Measurements from ENCODE around the gene LRP3.
A peak's percentile ranks its signal among the peaks of the same experiment; 100 is the strongest.
"Not testable (repeated sequence)": the region's sequence is repeated elsewhere in the genome, so short reads cannot be mapped to it uniquely, and the experiment has no call there.

The LRP3 gene

DNA sequence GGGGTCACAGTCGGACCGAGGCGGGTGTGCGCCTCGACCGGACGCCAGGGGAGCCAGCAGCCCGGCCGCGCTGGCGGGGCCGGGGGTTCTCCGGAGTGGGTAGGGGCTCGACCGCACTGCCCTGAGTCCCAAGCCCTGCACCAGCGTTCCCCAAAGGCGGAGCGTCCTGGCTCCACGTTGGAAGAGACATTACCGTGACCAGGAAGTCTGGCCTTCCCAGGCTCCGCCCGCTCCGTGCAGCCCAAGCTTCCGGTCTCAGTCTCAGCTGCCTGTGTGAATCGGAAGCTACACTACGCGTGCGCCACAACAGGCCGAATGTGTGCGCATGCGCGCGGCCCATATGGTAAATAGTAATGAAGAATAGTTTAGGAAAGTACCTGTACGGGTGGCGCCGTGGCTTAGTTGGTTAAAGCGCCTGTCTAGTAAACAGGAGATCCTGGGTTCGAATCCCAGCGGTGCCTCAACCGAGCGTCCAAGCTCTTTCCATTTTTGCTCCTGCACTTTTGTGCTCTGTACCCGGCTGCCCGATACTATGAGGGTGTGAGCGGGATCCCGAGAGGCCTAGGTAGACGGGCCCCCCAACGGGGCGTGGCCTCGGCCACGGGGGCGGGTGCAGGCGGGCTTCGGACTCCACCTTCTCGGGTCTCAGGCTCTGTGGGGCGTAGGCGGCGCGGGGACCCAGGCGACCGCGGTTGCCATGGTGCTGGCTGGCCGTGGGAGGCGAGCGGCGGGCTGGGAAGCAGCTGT lies 17.3 kb upstream of the LRP3 start:
- peak; percentile 94 for DNase-seq

DNA sequence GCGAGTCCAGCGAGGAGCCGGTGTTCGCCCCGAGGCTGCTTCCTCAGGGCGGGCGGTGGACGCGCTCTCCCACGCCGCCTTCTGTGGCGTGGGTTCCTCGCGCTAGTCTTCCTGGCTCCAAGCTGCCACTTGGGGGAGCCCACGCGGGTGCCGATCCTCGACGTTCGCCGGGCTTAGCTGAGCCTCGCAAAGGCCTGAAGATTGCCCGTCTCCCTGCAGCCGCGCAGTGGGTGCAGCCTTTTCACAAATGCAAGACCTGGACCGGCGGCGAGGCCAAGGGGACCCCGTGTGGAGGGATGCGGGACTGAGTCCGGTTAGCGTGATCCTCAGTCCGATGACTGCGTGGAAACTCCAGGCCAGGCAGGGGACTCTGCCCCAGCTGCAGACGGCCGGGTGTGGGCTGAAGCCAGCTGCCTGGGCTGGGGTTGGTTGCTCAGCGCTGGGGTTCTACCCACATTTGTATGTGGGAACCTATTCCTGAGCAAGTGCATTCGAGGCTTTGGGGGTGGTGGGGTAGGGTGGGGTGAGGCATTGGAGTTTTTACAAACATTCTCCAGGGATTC lies 16.6 kb upstream of the LRP3 start:
- no peak for DNase-seq

DNA sequence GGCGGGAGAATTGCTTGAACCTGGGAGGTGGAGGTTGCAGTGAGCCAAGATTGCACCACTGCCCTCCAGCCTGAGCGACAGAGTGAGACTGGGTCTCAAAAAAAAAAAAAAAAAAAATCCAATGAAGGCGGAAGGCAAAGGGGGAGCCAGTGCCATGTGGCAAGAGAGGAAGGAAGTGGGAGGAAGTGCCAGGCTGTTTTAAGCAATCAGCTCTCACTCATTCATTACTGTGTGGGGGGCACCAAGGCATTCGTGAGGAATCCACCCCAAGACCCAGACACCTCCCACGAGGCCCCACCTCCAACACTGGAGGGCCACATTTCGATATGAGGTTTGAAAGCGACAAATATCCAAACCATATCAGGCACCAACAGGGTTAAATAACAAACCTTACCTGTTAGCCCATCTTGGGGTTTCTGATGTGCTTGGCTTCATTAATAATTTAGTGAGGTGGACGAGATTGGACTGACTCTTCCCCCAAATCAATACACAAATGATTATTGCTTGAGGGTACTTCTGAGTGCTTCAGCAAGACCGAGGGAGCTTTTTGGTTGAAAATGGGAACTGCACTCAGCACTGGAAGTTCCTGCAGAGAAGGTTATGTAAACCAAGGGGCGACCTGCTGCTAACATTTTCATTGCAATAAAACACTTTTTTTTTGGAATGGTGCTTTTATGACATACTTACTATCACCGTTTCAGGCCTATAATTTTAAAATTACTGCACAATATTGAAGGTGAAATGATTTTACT lies 7.5 kb upstream of the LRP3 start:
- DNase-seq: no peak

DNA sequence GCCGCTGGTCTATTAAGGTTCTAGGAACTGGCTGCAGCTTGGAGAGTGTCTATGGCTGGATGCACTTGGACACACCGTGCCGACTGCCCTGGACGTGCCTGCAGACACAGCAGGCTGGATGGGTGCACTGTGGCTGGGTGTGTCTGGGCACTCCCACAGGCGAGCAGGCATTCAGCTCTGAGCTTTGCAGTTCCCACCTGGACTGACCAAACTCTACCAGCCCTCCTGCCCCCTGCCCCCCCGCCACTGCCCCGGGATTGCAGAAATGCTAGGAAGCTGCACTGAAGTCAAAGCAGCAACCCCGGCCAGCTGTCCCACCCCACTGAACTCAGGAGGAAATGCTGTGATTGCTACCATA lies 7.0 kb upstream of the LRP3 start:
- no peak for DNase-seq

DNA sequence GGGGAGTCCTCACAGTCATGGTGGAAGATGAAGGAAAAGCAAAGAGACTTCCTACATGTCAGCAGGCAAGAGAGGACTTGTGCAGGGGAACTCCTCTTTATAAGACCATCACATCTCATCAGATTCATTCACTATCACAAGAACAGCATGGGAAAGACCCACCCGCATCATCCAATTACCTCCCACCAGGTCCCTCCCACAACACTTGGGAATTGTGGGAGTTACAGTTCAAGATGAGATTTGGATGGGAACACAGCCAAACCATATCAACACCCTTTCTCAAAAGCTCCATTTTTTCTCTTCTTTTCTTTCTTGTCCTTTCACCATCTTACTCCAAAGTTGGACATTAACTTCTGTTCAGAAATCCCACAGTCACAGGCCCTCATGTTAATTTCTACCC lies 4.7 kb upstream of the LRP3 start:
- no peak for DNase-seq

DNA sequence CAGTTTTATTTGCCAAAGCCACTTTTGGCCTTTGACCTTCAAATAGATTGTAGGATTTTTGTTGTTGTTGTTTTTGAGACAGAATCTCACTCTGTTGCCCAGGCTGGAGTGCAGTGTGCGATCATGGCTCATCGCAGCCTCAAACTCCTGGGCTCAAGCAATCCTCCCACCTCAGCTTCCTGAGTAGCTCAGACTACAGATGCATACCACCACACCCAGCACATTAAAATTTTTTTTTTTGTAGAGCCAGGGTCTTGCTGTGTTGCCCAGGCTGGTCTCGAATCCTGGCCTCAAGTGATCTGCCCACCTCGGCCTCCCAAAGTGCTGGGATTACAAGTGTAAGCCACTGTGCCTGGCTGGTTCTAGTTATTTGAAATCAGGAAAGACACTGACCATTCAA lies 3.0 kb upstream of the LRP3 start:
- DNase-seq: not testable (repeated sequence)

DNA sequence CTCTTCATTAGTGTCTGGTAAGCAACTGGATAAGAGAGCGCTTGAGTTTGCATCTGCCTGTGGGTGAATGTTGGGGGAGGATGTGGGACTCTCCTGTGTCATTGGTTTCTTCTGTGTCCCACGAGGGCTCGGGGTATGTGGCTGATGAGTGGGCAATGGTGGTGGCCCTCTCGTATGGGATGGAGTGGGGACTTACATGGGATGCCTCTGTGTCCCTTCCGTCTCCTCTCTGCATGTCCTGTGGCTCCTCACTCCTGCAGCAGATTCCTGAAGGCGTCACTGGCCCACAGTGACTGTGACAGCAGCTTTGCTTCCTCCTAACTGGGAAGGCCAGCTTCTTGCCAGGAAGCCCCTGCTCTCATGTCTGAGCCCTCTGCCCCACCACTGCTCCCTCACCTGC lies 2.6 kb upstream of the LRP3 start:
- DNase-seq: no peak

DNA sequence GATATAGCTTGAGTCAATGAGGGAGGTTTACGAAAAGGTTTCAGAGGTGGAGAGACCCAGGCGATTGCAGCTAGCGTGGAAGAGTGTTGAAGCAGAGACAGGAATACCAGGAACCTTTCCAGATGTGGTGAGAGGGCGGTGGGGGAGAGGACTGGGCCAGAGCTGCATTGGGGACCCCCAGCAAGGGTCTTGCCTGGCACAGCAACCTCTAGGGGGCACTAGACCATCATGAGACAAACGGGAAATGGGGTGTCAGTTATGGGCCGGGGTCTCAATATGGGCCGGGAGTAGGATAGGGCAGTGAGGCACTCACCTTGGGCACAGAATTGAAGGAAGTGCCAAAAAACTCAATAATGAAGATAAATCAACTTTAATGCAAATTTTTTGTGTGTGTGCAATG lies 2.1 kb upstream of the LRP3 start:
- no peak for DNase-seq

DNA sequence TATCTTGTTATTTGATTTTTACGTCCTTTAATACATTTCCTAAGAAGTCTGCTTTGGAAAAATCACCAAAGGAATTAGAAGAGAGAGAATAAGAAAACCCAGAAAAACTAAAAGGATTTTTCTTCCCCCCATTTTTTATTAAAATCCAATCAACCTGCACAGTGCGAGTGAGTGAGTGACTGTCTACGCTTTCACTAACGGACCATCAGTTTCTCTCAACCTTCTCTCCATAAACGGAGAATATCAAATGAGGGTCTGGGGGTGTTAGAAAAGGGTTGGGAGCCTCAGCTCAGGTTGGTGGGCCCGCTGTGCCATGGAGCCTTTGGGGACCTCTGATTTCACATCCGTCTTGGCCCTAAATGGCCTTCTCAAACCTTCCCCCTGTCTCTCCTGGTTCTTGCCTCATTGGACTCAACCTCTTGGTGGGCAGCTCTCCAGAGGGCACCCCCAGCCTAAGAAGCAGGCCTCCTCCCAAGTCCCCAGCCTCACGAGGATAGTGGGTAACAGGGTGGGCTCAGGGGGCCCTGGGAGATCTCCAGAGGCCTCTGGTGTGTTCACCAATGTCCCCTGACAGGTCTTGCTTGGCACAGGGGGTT lies 763 bp upstream of the LRP3 start:
- no peak for DNase-seq

DNA sequence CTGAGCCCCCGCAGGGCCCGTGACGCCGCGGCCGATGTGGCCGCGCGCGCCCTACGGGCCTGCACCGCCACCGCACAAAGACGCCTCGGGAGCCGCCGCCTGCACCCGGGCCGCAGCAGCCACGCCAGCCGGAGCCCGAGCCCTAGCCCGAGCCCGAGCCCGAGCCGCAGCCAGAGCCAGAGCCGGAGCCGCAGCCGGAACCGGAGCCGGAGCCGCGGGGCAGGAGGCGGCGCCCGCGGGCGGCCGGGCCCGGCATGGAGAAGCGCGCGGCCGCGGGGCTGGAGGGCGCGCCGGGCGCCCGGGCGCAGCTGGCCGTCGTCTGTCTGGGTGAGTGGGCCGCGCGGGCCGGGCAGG lies 379 bp downstream of the LRP3 start:
- no peak for DNase-seq

DNA sequence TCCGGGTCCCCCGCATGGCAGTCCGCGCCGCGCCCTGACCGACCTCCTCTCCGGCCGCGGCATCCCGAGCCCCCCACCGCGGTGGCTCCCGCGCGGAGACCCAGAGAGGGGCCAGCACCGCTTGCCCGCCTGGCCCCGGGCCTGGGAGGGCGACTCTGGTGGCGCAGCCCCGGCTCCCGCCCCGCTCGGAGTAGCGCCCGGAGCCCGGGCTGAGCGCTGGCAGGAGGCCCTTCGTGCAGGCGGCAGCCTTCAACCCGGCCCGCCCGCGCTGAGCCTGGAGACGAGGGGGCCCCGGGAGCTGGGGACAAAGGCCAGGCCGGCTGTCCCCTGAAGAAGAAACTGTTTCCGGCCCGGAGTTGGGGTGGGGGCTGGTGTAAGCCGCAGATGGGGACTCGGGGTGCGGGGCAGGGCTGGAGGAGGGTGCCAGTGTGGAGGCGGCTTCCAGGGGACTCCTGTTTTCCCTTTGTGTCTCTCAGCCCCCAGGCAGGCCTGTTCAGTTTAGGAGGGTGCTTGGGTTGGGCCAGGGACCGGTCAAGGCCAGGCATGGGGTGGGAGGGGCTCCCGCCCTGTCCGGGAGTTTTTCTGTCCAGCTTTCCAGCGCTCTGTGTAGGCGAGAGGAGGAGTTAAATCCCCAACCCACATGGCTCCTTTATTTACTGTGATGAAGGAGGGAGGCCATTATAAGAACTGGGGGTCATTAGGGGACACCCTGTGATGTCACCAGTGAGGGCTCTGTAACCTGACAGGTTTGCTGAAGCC lies 935 bp downstream of the LRP3 start:
- DNase-seq: no peak

DNA sequence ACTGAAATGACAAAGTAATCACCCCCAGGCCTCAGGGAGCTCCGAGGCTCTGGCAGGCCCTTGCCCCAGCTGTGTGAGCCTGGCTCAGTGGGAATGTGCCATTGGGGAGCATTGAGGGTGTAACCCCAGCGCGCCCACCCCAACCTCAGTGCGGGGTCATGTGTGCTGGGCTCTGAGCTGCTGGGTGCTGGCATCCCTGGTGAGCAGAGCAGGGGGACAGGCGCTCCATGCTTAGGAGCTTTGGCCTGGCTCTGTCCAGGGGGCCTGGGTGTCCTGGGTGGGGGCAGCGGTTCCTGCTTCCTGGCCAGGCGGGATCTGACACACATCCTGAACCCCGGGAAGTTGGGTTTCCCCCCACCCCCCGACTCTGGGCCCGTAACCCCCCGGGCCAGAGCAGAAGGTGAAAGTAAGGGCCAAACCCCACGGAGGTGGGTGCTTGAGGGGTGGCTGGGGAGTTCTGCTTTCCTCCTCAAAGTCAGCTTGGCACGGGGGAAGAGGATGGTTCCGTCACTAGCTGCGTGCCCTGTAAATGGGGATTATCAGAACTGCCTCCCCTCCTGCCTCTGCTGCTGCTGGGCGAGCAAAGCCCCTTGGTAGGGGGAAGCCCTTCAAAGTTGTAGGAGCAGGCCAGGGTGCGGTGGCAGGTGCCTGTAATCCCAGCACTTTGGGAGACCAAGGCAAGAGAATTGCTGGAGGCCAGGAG lies 1.7 kb downstream of the LRP3 start:
- no peak for DNase-seq

DNA sequence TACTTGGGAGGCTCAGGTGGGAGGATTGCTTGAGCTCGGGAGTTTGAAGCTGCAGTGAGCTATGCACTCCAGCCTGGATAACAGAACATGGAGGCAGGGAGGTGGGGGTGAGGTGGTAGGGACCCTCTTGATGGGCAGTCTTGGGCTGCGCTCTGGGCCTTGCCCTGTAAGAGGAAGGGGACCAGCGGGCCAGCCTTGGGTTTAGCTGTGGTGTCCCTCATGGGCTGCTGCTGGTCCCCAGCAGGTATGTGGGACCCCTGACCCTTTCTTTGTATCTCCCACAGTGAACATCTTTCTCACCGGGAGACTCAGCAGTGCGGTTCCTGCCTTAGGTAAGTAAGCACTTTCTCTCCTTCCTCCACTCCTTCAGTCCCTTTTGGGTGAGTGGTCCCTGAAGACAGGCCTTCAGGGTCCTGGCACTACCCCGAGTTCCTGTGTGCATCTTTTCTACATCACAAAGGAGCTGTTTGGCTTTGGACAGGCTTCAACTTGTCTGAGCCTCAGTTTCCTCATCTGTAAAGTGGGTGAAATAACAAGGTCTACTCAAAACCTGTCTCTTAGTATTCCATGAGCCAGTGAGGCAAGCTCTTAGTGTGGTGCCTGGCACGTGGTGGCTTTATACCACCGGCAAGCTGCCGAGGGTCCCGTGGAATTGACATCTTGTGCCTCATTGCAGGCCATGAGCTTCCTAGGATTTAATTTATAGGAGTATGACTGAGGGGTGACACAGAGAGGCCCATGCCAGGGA lies 2.5 kb downstream of the LRP3 start:
- no peak for DNase-seq

DNA sequence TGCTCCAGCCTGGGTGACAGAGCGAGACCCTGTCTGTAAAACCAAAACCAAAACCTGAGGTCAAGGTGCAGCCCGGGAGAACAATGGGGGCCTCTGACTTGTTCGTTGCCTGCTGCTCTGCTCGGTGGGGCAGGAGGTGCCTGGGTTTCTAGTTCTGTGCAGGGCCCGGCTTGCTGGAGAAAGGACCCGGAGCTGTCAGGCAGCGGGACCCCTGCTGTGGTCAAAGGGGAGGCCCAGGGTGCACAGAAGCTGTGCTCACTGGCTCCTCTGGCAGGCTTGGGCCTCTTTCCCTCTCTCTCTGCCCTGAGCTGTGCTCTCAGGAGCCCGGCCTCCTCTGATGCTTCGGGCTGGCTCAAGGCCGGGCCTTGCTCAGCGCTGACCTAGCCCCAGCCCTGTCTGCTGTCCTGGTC lies 3.5 kb downstream of the LRP3 start:
- DNase-seq: no peak

DNA sequence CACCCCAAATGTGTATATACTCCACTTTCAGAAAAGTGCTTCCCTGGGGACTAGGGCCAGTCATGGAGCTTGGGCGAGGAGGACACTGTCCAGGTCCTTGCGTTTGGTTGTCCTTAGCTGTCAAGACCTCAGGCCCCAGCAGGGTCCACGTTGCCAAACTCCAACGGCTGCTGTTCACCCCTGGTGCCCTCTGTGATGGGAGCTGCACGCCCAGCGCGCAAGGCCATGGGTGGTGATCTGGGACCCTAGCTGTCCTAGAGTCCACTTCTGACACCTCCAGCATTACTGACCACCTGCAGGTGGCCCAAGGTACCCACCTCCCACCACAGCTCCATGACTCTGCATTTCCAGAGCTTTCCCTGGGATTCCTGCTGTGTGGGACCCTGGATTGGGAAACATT lies 4.0 kb downstream of the LRP3 start:
- no peak for DNase-seq

DNA sequence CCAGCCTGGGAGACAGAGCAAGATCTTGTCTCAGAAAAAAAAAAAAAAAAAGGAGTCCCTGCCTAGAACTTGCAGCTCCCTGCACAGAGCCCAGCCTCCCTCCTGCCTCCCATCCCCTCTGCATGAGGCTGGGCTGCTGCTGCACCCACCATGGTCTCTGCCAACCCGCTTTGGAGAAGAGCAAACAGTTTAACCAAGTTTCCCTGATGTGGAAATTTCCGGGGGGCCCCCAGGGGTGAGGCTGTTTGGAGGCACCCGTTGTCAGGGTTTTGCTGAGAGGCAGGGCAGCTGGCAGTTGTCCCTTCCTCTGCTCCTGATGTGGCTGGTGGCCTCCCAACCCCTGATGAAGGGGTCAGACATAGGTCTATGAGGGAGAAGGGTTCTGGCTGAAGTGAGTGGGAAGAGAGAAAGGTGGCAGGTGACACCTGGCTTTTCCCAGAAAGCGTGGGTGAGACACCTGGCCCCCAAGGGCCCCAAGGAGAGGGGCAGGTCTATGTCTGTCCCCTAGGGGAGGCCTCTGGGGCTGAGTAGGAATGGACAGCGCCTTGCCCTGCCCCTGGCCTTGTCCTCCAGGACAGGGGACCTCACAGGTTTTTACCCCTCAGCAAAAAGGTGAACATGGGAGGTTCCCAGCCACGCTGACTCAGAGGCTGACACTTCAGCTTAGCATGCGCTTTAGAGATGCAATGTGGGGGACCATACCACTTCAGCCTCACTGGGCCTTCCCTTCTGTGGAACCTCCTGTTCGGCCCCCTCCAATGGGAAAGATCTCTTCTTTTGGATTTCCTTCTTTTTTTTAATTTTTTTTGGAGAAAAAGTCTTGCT lies 5.5 kb downstream of the LRP3 start:
- no peak for DNase-seq

DNA sequence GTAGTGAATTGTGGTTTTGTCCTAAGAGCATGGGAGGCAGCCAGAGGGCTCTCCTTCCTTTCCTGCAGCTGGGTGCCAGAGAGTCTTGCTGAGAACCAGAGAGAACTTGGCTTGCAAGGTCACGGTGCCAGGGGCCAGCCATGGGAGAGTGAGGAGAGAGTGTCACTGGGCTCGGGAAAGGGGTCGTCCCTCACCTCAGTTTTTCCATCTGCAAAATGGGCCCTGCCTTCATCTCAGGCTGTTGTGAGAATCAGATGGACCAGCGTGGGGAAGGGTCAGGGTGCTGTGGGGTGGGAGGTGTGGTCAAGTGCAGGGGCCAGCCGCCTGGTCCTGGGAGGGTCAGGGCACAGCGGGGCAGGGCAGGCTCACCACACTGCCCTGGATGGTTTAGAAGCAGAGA lies 7.3 kb downstream of the LRP3 start:
- no peak for DNase-seq

DNA sequence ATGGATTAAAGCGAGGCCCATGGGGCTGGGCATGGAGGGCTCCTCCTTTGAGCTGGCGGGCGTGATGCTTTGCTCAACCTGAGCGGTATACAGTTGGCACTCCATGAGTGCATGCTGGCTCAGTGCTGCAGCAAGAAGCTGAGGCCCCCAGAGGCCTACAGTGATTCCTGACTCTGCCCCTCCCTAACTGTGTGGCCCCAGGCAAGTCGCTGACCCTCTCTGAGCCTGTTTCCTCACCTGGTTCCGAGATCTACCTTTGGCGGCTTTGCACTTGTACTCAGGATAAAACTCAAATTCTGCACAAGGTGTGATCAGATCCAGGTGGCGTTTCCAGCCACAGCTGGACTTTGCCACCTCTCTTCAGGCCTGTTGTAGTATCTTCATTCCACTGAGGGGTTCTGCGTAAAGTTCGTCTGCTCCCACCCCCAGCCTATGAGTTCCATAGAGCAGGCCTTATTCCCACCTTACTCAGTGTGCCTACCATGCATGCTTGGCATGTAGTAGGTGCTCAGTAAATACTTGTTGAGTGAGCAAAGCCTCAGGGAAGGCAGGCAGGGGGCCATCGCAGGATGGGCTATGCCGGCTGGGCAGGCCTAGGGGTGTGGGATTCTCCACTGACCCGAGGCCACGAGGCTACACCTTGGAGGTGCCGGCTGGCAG lies 7.9 kb downstream of the LRP3 start:
- no peak for DNase-seq

DNA sequence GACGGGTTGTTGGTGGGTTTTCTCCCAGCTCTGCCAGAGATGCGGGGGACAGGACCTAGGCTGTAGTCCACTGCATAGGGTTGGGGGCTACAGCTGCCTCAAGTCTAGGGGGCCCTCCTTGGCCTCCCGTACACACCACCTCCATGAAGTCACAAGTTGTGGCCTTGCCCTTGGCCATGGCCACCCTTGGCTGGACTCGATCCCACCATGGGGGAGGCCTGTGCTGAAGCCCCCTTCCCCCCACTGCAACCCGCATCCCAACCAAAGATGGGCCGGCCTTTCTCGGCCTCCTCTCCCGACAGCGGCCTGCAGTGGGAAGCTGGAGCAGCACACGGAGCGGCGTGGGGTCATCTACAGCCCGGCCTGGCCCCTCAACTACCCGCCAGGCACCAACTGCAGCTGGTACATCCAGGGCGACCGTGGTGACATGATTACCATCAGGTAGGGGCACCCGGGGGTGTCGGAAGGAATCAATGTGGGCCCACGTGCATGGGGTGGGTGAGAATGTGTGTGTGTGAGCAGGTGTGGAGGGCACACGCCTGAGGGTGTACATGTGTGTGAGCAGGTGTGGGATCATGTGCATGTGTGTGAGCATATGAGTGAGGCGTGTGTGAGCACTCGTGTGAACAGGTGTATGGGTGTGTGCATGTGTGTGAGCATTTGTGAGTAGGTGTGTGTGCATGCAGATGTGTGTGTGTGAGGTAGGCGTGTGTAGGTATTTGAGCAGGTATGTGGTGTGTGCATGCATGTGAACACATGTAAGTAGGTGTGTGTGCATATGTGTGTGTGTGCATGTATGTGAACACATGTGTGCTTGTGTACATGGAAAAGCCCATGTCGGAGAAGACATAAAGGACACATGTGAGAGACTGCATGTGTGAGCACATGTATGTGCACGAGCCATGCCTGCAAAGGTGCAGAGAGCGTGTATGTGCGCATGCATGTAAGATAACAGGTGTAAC lies 8.7 kb downstream of the LRP3 start:
- DNase-seq: no peak

All from NCI-H2029 treated with DMSO at 0.1 percent for 48 hours (cell line).